GM10847 (cell line): ENCODE results near the gene C1orf115.

ENCODE experiments used
- POLR2A ChIP-seq: IDR thresholded peaks from 2 replicates; pipeline ENCODE4 v1.6.1; 2011; ENCODE audit not compliant: insufficient read length; ENCODE audit errors: extremely low read depth

The C1orf115 gene

DNA sequence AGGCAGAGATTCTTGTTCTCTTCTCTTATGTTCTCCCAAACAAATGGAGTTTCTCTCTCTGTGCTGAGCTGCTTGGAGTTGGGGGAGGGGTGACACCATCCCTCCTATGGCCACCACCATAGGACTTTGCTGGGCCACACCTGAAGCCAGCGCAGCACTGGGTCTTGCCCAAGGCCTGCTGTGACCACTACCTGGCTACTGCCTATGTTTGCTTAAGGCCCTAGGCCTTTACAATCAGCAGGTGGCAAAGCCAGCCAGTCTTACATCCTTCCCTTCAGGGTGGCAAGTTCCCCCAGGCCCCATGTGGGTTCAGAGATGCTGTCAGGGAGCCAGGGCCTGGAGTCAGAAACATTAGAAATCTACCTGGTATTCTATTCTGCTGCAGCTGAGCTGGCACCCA, 51.7 kb downstream of the C1orf115 start:
- TF ChIP-seq POLR2A, result no peak

DNA sequence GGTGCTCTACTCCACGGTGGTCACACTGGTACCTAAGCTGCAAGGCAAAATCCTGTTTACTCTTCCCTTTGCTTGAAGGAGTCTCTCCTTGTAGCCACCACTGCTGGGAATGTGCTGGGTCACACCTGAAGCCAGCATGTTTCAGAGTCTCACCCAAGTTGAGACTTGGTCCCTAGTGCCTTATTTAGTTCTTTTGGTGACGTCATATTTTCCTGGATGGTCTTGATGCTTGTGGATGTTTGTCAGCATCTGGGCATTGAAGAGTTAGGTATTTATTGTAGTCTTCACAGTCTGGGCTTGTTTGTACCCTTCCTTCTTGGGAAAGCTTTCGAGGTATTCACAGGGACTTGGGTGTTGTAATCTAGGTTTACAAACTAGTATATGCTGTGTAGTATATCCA, 52.4 kb downstream of the C1orf115 start:
- no peak for TF ChIP-seq POLR2A

DNA sequence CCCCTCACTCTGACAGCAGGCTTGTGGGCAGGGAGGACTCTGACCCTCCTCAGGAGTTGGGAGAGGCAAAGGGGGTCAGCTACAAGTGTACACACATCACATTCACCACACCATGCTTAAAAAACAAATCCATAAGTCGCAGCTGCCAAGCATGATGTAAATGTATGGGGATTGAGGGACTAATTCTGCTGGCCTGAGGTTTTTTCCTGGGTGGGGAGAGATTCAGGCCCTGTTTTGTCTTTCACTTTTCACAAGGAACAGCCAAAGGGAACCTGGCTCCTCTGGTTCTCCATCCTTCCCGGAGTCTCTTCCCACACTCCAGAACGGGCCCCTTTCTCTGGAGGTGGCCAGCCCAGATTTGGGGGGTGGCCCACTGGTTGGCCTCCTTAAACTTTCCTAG, 56.7 kb downstream of the C1orf115 start:
- TF ChIP-seq POLR2A, result no peak

DNA sequence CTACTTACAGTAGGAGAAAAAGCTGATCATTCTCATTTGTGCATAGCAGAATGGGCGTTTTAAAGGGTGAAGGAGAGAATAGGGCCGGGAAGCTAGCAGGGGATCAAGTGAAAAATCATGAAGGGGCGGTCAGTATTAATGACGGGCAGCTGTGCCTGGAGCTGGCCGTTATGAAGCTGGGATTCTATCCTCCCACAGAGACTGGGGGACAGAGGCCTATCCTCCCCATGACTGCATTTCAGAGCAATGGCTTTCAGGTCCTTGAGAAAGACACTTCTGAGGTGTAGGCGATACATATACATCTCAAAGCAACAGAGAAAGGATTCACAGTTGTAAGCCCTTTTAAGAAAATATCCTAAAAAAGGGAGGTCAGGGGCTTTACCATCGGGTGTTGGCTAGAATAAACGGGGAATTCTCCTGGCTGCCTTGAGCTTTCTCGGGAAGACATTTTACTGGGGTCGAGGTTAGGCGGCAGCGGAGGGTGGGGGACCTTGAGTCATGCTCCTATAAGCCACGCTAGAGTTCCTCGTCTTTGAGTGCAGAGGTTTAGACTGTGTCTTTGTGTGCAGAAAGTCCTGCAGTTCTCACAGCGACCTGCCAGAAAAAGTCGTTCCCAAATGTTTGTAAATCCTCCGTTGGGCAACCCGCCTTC, 57.4 kb downstream of the C1orf115 start:
- no peak for TF ChIP-seq POLR2A

DNA sequence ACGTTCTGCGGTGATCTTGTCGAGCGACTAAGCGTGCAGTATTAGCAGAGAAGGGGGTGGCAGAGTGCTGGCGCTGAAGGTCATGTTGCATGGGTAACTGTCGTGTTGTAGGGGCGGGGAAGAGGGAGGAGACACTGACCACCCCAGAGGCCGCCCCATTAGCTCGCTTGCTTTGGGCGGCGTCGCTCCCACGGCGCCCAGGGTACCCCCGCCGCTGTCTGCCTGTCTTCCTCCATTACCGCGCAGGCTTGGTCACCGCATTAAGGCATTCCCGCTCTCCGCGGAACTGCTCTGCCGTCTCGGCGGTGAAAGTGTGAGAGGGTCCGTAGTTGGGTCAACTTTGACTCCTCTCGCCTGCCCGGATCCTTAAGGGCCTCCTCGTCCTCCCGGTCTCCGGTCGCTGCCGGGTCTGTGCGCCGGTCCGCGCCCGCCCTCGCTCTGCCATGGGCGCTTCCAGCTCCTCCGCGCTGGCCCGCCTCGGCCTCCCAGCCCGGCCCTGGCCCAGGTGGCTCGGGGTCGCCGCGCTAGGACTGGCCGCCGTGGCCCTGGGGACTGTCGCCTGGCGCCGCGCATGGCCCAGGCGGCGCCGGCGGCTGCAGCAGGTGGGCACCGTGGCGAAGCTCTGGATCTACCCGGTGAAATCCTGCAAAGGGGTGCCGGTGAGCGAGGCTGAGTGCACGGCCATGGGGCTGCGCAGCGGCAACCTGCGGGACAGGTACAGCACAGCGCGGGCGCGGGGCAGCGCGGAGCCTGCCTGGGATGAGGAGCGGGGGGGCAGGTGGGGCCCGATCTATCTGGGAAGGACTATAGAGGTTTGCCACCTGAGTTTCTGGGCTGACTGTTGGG, 58.1 kb downstream of the C1orf115 start, which contains the start of gene MTARC2:
Gene MTARC2 (plus strand): TSS at position 234 of the 846 bp plus-strand sequence. CDS start 210 bp downstream, at position 444.
- peak; percentile 46 for TF ChIP-seq POLR2A
